CD4-positive, alpha-beta T cell (primary cell): Measurements from ENCODE around the gene SH3GL2. TPM values are rescaled to one million over a fixed set of nuclear protein-coding genes. Genes with fewer than 3 reads are reported as not detected.

Experiments
- ATAC-seq: fragments of 200-7000 bp; cut with Tn5 transposase; one replicate; pipeline ENCODE4 v1.10.0; 2022; ENCODE audit warnings: mild to moderate bottlenecking; ENCODE audit not compliant: poor library complexity
- CTCF ChIA-PET: fragments of 350-600 bp; sonication (Branson Sonifier 250); formaldehyde crosslinking; loops from one replicate; lab custom pipeline; 2021; ENCODE audit warnings: antibody characterized with exemption, inconsistent platforms; lab: Charles Lee
- POLR2A ChIA-PET: fragments of 350-600 bp; sonication (Branson Sonifier 250); formaldehyde crosslinking; loops from one replicate; lab custom pipeline; 2021; ENCODE audit warnings: antibody characterized with exemption, inconsistent platforms; lab: Charles Lee
- DNase-seq, 14 experiments: peaks; one replicate each; pipeline ENCODE4 v3.0.0-alpha.2; 2013 to 2020; ENCODE audit warnings: mixed read lengths in 2 of 14
- H3K27ac ChIP-seq, 2 donors: one replicate each; pipeline versions ENCODE4 v1.5.1 to v1.7.0; 2013; ENCODE audit warnings: low read length in 2 of 2, low read depth in 1 of 2, mild to moderate bottlenecking in 1 of 2
- H3K27me3 ChIP-seq, 2 experiments: 1 replicate in 1 of 2; 2 replicates in 1 of 2; pipeline versions ENCODE4 v1.6.1 to v1.7.0; 2013; ENCODE audit warnings: low read length in 2 of 2, control low read depth in 1 of 2, mild to moderate bottlenecking in 1 of 2, moderate library complexity in 1 of 2; ENCODE audit not compliant: insufficient read depth in 2 of 2, control insufficient read depth in 1 of 2
- H3K36me3 ChIP-seq: one replicate; pipeline ENCODE4 v1.6.1; 2013; ENCODE audit warnings: low read length, control low read depth; ENCODE audit not compliant: insufficient read depth
- H3K4me1 ChIP-seq: one replicate; pipeline ENCODE4 v1.6.1; 2013; ENCODE audit warnings: low read length, control low read depth; ENCODE audit not compliant: insufficient read depth
- H3K4me3 ChIP-seq: one replicate; pipeline ENCODE4 v1.5.1; 2013; ENCODE audit warnings: mild to moderate bottlenecking, low read length, moderate library complexity
- H3K9me3 ChIP-seq, 2 experiments: 1 replicate in 1 of 2; 2 replicates in 1 of 2; pipeline versions ENCODE4 v1.6.1 to v1.7.0; 2013; ENCODE audit warnings: low read length in 2 of 2, mild to moderate bottlenecking in 2 of 2, control low read depth in 1 of 2, moderate library complexity in 1 of 2; ENCODE audit not compliant: control insufficient read depth in 1 of 2, insufficient read depth in 1 of 2
- H3K27ac Mint-ChIP-seq: one replicate; pipeline ENCODE4 v1.8.0; 2020; ENCODE audit warnings: mixed read lengths
- H3K27me3 Mint-ChIP-seq: one replicate; pipeline ENCODE4 v1.8.0; 2021; ENCODE audit warnings: mixed read lengths
- H3K36me3 Mint-ChIP-seq: one replicate; pipeline ENCODE4 v1.8.0; 2021; ENCODE audit warnings: low read depth, mixed read lengths
- H3K4me1 Mint-ChIP-seq: one replicate; pipeline ENCODE4 v1.8.0; 2021; ENCODE audit warnings: low read depth, mixed read lengths
- H3K4me3 Mint-ChIP-seq: one replicate; pipeline ENCODE4 v1.8.0; 2020; ENCODE audit warnings: mild to moderate bottlenecking, mixed read lengths
- H3K9me3 Mint-ChIP-seq: one replicate; pipeline ENCODE4 v1.8.0; 2020; ENCODE audit warnings: mixed read lengths
- intact Hi-C, 2 experiments: fragments of 100-400 bp; cut with DNase I in 1 of 2; cut with micrococcal nuclease in 1 of 2; formaldehyde crosslinking; loops; one replicate each; pipeline versions ENCODE4 v1.15.1 to v1.9.0; 2023 to 2025; cut with DNase I, micrococcal nuclease
- total RNA-seq, 174 experiments: library from RNA in 2 of 174; stranded (reverse) in 2 of 174; gene quantifications; one replicate each; pipeline ENCODE4 v1.2.3 and lab custom pipeline; 2021 to 2026
- TF ChIP-seq, protein P1 (sequence below): fragments of 200-600 bp; IDR thresholded peaks from one replicate; pipeline ENCODE4 v1.8.0; 2022; ENCODE audit warnings: antibody characterized with exemption, mild to moderate bottlenecking

SH3GL2 gene
- total RNA-seq, 2 experiments from 2014 or later: not detected

DNA sequence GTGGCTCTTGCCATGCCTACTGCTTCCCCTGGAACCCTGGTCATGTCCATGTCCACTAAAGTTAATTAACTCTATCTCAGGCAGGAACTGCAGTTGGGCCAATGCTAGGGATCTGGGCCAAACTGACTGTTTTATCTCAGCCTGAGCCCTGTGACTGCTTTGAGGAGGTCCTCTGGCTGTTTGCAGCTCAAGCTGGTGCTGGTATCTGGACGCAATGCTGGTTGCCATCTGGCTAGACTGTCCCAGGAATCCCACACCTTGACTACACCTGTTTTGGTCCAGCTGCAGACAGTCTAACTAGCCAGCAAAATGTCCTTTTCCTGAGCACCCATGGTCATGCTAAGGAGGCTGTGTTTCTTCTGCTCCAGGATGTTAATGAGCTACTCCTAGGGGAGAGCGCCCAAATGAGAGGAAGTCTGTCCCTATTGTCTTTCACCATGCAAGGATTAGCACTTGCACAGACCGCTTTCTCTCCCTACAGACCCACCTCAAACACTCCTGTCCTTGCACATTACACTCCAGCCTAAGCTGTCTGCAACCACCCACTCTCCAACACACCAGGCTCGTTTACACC, 251.0 kb downstream of the SH3GL2 start:
- Mint-ChIP-seq H3K4me1 (no peaks in the 10 kb centered on the region), H3K9me3 (no peaks in the 10 kb centered on the region), H3K27ac (no peak overlapping the region), H3K36me3 (no peaks in the 10 kb centered on the region), H3K4me3 (no peak overlapping the region), H3K27me3 (no peaks in the 10 kb centered on the region)
- ChIA-PET POLR2A (no interaction called here), CTCF (no interaction called here)
- no peak for ATAC-seq
- H3K36me3 ChIP-seq: no peaks in the 10 kb centered on the region
- H3K27ac ChIP-seq: no peak overlapping the region
- H3K4me3 ChIP-seq: no peak overlapping the region
- TF ChIP-seq, protein P1, sequence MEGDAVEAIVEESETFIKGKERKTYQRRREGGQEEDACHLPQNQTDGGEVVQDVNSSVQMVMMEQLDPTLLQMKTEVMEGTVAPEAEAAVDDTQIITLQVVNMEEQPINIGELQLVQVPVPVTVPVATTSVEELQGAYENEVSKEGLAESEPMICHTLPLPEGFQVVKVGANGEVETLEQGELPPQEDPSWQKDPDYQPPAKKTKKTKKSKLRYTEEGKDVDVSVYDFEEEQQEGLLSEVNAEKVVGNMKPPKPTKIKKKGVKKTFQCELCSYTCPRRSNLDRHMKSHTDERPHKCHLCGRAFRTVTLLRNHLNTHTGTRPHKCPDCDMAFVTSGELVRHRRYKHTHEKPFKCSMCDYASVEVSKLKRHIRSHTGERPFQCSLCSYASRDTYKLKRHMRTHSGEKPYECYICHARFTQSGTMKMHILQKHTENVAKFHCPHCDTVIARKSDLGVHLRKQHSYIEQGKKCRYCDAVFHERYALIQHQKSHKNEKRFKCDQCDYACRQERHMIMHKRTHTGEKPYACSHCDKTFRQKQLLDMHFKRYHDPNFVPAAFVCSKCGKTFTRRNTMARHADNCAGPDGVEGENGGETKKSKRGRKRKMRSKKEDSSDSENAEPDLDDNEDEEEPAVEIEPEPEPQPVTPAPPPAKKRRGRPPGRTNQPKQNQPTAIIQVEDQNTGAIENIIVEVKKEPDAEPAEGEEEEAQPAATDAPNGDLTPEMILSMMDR: no peak
- H3K9me3 ChIP-seq: no peaks in the 10 kb centered on the region
- H3K27me3 ChIP-seq: no peaks in the 10 kb centered on the region
- DNase-seq: no peak
- H3K4me1 ChIP-seq: no peaks in the 10 kb centered on the region
- intact Hi-C loops: no loop called here

DNA sequence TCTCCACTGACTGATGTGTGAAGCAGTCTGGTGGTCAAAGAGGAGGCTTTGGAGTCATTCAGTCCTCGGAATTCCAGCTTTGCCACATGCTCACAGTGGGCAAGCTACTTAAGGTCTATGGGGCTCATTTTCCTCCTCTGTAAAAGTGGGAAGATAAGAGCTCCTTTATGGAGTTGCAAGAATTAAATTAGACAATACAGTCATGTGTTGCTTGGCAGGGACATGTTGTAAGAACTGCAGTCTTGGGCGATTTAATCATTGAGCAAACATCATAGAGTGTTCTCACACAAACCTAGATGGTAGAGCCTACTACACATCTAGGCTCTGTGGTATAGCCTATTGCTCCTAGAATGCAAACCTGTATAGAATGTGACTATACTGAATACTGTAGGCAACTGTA, 253.9 kb downstream of the SH3GL2 start:
- Mint-ChIP-seq H3K27me3 (no peaks in the 10 kb centered on the region), H3K4me3 (no peak overlapping the region), H3K4me1 (no peaks in the 10 kb centered on the region), H3K27ac (no peak overlapping the region), H3K9me3 (peaks cover 2% of the 10 kb centered on the region), H3K36me3 (no peaks in the 10 kb centered on the region)
- POLR2A ChIA-PET: no interaction called here
- intact Hi-C loops: no loop called here
- Histone ChIP-seq H3K9me3 (no peaks in the 10 kb centered on the region), H3K4me3 (no peak overlapping the region), H3K27me3 (no peaks in the 10 kb centered on the region), H3K27ac (no peak overlapping the region), H3K36me3 (no peaks in the 10 kb centered on the region), H3K4me1 (no peaks in the 10 kb centered on the region)
- CTCF ChIA-PET: no interaction called here
- ATAC-seq (no peak), DNase-seq (no peak)
- TF ChIP-seq, protein P1: no peak

DNA sequence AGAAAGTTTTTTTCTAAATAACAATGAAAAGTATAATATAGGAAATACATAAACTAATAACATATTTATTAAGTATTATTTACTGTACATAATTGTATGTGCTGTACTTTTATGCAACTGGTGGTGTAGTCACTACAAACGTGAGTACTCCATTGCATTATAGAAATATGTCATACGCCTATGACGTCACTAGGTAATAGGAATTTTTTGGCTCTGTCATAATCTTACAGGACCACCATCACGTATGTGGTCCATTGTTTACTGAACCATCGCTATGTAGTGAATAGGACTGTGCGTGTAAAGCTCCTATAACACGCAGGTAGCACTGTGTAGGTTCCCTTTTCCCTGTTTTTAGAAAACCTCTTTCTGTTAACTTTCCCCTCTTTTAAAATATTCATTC, 255.0 kb downstream of the SH3GL2 start:
- Histone ChIP-seq H3K27me3 (no peaks in the 10 kb centered on the region), H3K27ac (no peak overlapping the region), H3K4me1 (no peaks in the 10 kb centered on the region), H3K36me3 (no peaks in the 10 kb centered on the region), H3K9me3 (no peaks in the 10 kb centered on the region), H3K4me3 (no peak overlapping the region)
- ChIA-PET POLR2A (no interaction called here), CTCF (no interaction called here)
- no peak for DNase-seq
- no peak for ATAC-seq
- intact Hi-C loops: no loop called here
- Mint-ChIP-seq H3K27me3 (no peaks in the 10 kb centered on the region), H3K4me3 (no peak overlapping the region), H3K4me1 (no peaks in the 10 kb centered on the region), H3K27ac (no peak overlapping the region), H3K9me3 (peaks cover 2% of the 10 kb centered on the region), H3K36me3 (no peaks in the 10 kb centered on the region)
- TF ChIP-seq, protein P1: no peak
